Measurements from ENCODE around the gene SIPA1L2.

SIPA1L2 gene

GRCh38 chr1:232610192-232610901 lies 19.6 kb downstream of the SIPA1L2 start:
- in situ Hi-C loops (cut with HindIII; ENCODE audit: low pct_unique_long_range_greater_than_20kb, low sequenced_read_pairs), result no loop called here
- TF ChIP-seq JUND (IDR thresholded peaks at IDR 0.05; ENCODE audit: low read depth), result no peak
- no peak for DNase-seq (ENCODE audit: low read depth in 1 of 2, low spot score in 1 of 2)

GRCh38 chr1:232608427-232608826 lies 21.5 kb downstream of the SIPA1L2 start:
- no peak for TF ChIP-seq JUND (IDR thresholded peaks at IDR 0.05; ENCODE audit: low read depth)
- in situ Hi-C loops (cut with HindIII; ENCODE audit: low pct_unique_long_range_greater_than_20kb, low sequenced_read_pairs), result no loop called here
- no peak for DNase-seq (ENCODE audit: low read depth in 1 of 2, low spot score in 1 of 2)

- in situ Hi-C loops (cut with HindIII; ENCODE audit: low pct_unique_long_range_greater_than_20kb, low sequenced_read_pairs), result no loop called here
These were observed 27.3 kb downstream of the SIPA1L2 start for GRCh38 chr1:232602622-232603021.

GRCh38 chr1:232600424-232601258 lies 29.3 kb downstream of the SIPA1L2 start:
- peak; percentile 16 to 44 for DNase-seq (ENCODE audit: low read depth in 1 of 2, low spot score in 1 of 2)
- in situ Hi-C loops (cut with HindIII; ENCODE audit: low pct_unique_long_range_greater_than_20kb, low sequenced_read_pairs), result no loop called here
- 0 out of 2 replicates have a peak, but pooled peaks have one; percentile 41 for TF ChIP-seq JUND (IDR thresholded peaks at IDR 0.05; ENCODE audit: low read depth)

More at GRCh38 chr1:232602622-232603021, 27.3 kb downstream of the SIPA1L2 start:
- DNase-seq (ENCODE audit: low read depth in 1 of 2, low spot score in 1 of 2), result no peak
- TF ChIP-seq JUND (IDR thresholded peaks at IDR 0.05; ENCODE audit: low read depth), result no peak

GRCh38 chr1:232599178-232600041 lies 30.5 kb downstream of the SIPA1L2 start:
- no peak for DNase-seq (ENCODE audit: low read depth in 1 of 2, low spot score in 1 of 2)
- in situ Hi-C loops (cut with HindIII; ENCODE audit: low pct_unique_long_range_greater_than_20kb, low sequenced_read_pairs), result no loop called here
- no peak for TF ChIP-seq JUND (IDR thresholded peaks at IDR 0.05; ENCODE audit: low read depth)

GRCh38 chr1:232598837-232599177 lies 31.1 kb downstream of the SIPA1L2 start:
- in situ Hi-C loops (cut with HindIII; ENCODE audit: low pct_unique_long_range_greater_than_20kb, low sequenced_read_pairs), result no loop called here
- DNase-seq (ENCODE audit: low read depth in 1 of 2, low spot score in 1 of 2), result no peak
- no peak for TF ChIP-seq JUND (IDR thresholded peaks at IDR 0.05; ENCODE audit: low read depth)

- in situ Hi-C loops (cut with HindIII; ENCODE audit: low pct_unique_long_range_greater_than_20kb, low sequenced_read_pairs), result no loop called here
- TF ChIP-seq JUND (IDR thresholded peaks at IDR 0.05; ENCODE audit: low read depth), result no peak
- DNase-seq (ENCODE audit: low read depth in 1 of 2, low spot score in 1 of 2), result no peak
These were observed 31.8 kb downstream of the SIPA1L2 start for GRCh38 chr1:232598133-232598532.

GRCh38 chr1:232597721-232598120 lies 32.2 kb downstream of the SIPA1L2 start:
- no peak for DNase-seq (ENCODE audit: low read depth in 1 of 2, low spot score in 1 of 2)
- in situ Hi-C loops (cut with HindIII; ENCODE audit: low pct_unique_long_range_greater_than_20kb, low sequenced_read_pairs), result no loop called here
- TF ChIP-seq JUND (IDR thresholded peaks at IDR 0.05; ENCODE audit: low read depth), result no peak

- in situ Hi-C loops (cut with HindIII; ENCODE audit: low pct_unique_long_range_greater_than_20kb, low sequenced_read_pairs), result no loop called here
- no peak for TF ChIP-seq JUND (IDR thresholded peaks at IDR 0.05; ENCODE audit: low read depth)
- no peak for DNase-seq (ENCODE audit: low read depth in 1 of 2, low spot score in 1 of 2)
These were observed 33.1 kb downstream of the SIPA1L2 start for GRCh38 chr1:232596666-232597303.

GRCh38 chr1:232594768-232595698 lies 34.9 kb downstream of the SIPA1L2 start:
- in situ Hi-C loops (cut with HindIII; ENCODE audit: low pct_unique_long_range_greater_than_20kb, low sequenced_read_pairs), result no loop called here
- TF ChIP-seq JUND (IDR thresholded peaks at IDR 0.05; ENCODE audit: low read depth), result no peak
- DNase-seq (ENCODE audit: low read depth in 1 of 2, low spot score in 1 of 2), result no peak
